Sigmoid colon (tissue), 3 donors: ENCODE results near the gene TOP1.

Source experiments
- CTCF ChIP-seq, 4 experiments: fragments of 450-650 bp in 3 of 4; fragments of 200-600 bp in 1 of 4; IDR thresholded peaks; one replicate each; pipeline ENCODE4 v1.5.1; 2016 to 2019; ENCODE audit warnings: antibody characterized with exemption in 4 of 4, mild to moderate bottlenecking in 3 of 4, moderate library complexity in 2 of 4
- POLR2A ChIP-seq, 2 donors: fragments of 450-650 bp; IDR thresholded peaks; one replicate each; pipeline ENCODE4 v1.6.1; 2016; ENCODE audit warnings: antibody characterized with exemption in 2 of 2, mild to moderate bottlenecking in 2 of 2, moderate library complexity in 2 of 2

- TF ChIP-seq POLR2A (IDR thresholded peaks at IDR 0.05) (no peak), CTCF (IDR thresholded peaks at IDR 0.05) (no peak)
Observed at GRCh38 chr20:40986774-40987173, 41.8 kb upstream of the TOP1 start.
